Small intestine (tissue), 7 donors: ENCODE data around the gene LILRB5. TPM values are rescaled to one million over a fixed set of nuclear protein-coding genes. Genes with fewer than 3 reads are reported as not detected.
"Not testable (repeated sequence)": the region's sequence is repeated elsewhere in the genome, so short reads cannot be mapped to it uniquely, and the experiment has no call there.

Experiments used
- DNase-seq, 2 donors: peaks; one replicate each; pipeline versions ENCODE4 v3.0.0 to v3.0.0-alpha.2; 2013
- FAIRE-seq: peaks from 2 replicates; lab custom pipeline; 2012; peaks lifted over from hg19 to GRCh38; lab: Jason Lieb, UNC
- H3K27ac ChIP-seq, 3 donors: one replicate each; pipeline ENCODE4 v1.5.1; 2013; ENCODE audit warnings: low read length in 2 of 3, mild to moderate bottlenecking in 2 of 3, control low read depth in 1 of 3, inconsistent platforms in 1 of 3, low read depth in 1 of 3, moderate library complexity in 1 of 3
- H3K27me3 ChIP-seq, 3 donors: one replicate each; pipeline ENCODE4 v1.6.1; 2013; ENCODE audit warnings: low read length in 3 of 3, inconsistent platforms in 1 of 3; ENCODE audit not compliant: control insufficient read depth in 3 of 3, insufficient read depth in 3 of 3
- H3K36me3 ChIP-seq, 3 donors: one replicate each; pipeline ENCODE4 v1.6.1; 2013; ENCODE audit warnings: low read length in 3 of 3, inconsistent platforms in 1 of 3, low read depth in 1 of 3, mild to moderate bottlenecking in 1 of 3, moderate library complexity in 1 of 3; ENCODE audit not compliant: control insufficient read depth in 3 of 3, insufficient read depth in 2 of 3
- H3K4me1 ChIP-seq, 3 donors: one replicate each; pipeline ENCODE4 v1.6.1; 2013; ENCODE audit warnings: low read length in 2 of 3, inconsistent platforms in 1 of 3, low read depth in 1 of 3, mild to moderate bottlenecking in 1 of 3, moderate library complexity in 1 of 3; ENCODE audit not compliant: control insufficient read depth in 3 of 3, insufficient read depth in 2 of 3
- H3K4me3 ChIP-seq, 3 donors: one replicate each; pipeline ENCODE4 v1.5.1; 2013; ENCODE audit warnings: low read length in 3 of 3, control low read depth in 1 of 3, inconsistent platforms in 1 of 3, low read depth in 1 of 3, mild to moderate bottlenecking in 1 of 3, moderate library complexity in 1 of 3
- H3K9me3 ChIP-seq, 2 donors: one replicate each; pipeline ENCODE4 v1.6.1; 2013; ENCODE audit warnings: low read depth in 1 of 2, low read length in 1 of 2; ENCODE audit not compliant: control insufficient read depth in 2 of 2, insufficient read depth in 1 of 2
- WGBS, 3 donors: extraction: QIAGEN DNeasy Blood & Tissue Kit; methylation state at CpG; one replicate each; pipeline ENCODE4 v1.1.7; 2013; 5-methylcytosine and 5-hydroxymethylcytosine counted together
- polyA plus RNA-seq, 4 donors: library from polyadenylated mRNA; stranded (reverse) in 3 of 4; unstranded in 1 of 4; fragments of 200-250 nt in 3 of 4; fragments of 120-200 nt in 1 of 4; gene quantifications; one replicate each; pipeline versions ENCODE4 v1.2.1 to v1.2.3, GENCODE V29; 2013
- donor health status: healthy with polysubstance abuse.
- donor health status: control.
- donor health status: control.
- donor health status: Bipolar disorder and iron deficiency.
- donor health status: healthy.

Gene LILRB5
- polyA plus RNA-seq, 4 donors = 1.1 to 6.9 (median 4.4) TPM

- H3K4me3 ChIP-seq, H3K36me3 ChIP-seq, H3K27ac ChIP-seq, H3K27me3 ChIP-seq, FAIRE-seq, H3K9me3 ChIP-seq, H3K4me1 ChIP-seq, DNase-seq: not testable (repeated sequence)
- WGBS, 3 donors = 16 to 22% (median 22%) methylated on average over 4 of the region's 4 CpGs
These were observed 23.0 kb upstream of the LILRB5 start for GRCh38 chr19:54280025-54280424.

DNA sequence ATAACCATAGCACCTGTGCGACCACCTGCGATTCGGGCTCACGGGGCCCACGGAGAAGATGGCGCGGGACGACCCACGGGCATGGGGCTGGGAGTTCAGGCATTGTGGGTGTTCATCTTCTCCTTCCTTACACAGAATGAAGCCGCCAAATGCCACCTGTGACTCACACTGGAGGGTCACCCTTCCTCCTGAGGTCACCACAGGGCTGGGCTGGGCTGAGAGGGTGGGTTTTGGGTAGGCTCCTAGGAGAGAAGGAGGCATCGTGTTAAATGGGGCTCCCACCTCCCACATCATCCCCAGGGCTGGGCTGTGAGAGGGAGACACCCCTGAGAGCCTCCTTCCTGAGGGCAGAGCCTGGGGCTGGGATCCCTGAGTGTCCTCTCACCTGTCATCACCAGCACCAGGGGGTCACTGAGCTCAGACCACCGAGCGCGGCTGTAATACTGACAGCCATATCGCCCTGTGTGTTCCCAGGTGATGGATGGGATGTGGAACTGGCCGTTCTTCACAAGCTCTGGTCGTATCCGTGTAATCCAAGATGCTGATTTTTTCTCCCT, 22.4 kb upstream of the LILRB5 start:
- H3K36me3 ChIP-seq = no peaks in the 10 kb centered on the region
- FAIRE-seq = no peak
- 84 to 86% (median 85%) methylated on average over 18 of the region's 18 CpGs for WGBS, 3 donors
- H3K4me1 ChIP-seq = no peaks in the 10 kb centered on the region
- DNase-seq = no peak
- H3K27ac ChIP-seq = no peak overlapping the region
- peaks cover 0 to 3% (median 2%) of the 10 kb centered on the region in 3 donors for H3K27me3 ChIP-seq
- H3K4me3 ChIP-seq = no peak overlapping the region
- no peaks in the 10 kb centered on the region for H3K9me3 ChIP-seq

DNA sequence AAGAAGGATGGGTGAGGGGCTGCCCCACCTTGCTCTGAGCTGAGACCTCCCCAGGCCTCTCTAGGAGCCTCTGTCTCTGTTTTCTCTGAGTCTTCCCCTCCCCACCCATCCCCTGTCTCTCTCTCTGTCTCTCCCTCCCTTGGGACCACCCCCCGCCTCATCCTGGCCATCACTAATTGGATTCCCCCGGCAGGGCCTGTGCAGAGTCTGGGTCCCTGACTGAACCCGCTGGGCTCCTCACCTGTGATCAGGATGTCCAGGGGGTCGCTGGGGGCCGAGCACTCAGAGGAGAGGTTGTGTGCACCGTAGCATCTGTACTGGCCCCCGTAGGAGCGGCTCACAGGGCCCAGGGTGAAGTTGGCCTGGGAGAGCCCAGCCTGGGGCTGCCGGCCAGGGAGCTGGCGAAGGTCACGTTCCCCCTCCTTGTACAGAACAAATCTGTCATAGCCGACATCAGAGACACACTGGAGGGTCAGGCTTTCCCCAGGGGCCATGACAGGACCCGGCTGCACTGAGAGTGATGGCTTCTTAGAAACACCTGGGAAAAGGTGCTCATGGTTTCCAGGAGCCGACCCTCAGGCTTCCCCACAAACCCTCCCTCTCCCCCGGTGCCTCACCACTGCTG, 21.6 kb upstream of the LILRB5 start:
- not testable (repeated sequence) for H3K9me3 ChIP-seq, H3K27ac ChIP-seq, DNase-seq, H3K27me3 ChIP-seq, H3K36me3 ChIP-seq, H3K4me3 ChIP-seq, H3K4me1 ChIP-seq, FAIRE-seq
- WGBS, 3 donors = 72 to 76% (median 72%) methylated on average over 14 to 15 of the region's 15 CpGs

- not testable (repeated sequence) for DNase-seq, H3K27me3 ChIP-seq, FAIRE-seq, H3K9me3 ChIP-seq, H3K4me3 ChIP-seq, H3K36me3 ChIP-seq, H3K4me1 ChIP-seq, H3K27ac ChIP-seq
- WGBS, 3 donors = 68 to 80% (median 78%) methylated on average over 13 of the region's 13 CpGs
These were observed 21.0 kb upstream of the LILRB5 start for GRCh38 chr19:54278056-54278455.

- FAIRE-seq, H3K36me3 ChIP-seq, H3K9me3 ChIP-seq, DNase-seq, H3K27me3 ChIP-seq, H3K4me3 ChIP-seq, H3K27ac ChIP-seq, H3K4me1 ChIP-seq: not testable (repeated sequence)
- 69 to 77% (median 75%) methylated on average over 11 to 14 of the region's 15 CpGs for WGBS, 3 donors
These were observed 20.1 kb upstream of the LILRB5 start for GRCh38 chr19:54277111-54277615.

DNA sequence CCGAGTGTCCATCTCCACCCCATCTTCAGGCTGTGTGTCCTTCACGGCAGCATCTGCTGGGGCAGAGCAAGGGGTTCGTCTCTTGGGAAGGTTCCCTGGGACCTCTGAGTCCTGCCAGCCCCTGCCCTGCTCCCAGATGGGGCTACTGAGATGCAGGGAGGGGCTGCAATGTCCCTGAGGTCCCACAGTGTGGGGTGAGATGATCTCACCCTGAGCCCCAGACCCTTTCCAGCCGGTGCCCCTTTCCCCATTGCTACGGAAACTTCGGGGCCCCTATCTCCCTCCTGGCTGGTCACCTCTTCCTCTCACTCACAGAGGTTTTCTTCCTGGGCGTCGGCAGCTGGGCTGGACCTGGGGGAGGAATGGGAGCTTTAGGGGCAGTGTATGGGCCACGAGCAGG, 18.9 kb upstream of the LILRB5 start:
- WGBS, 3 donors = 54 to 70% (median 54%) methylated on average over 7 to 9 of the region's 9 CpGs
- Histone ChIP-seq H3K9me3 (no peaks in the 10 kb centered on the region), H3K4me1 (no peaks in the 10 kb centered on the region), H3K36me3 (no peaks in the 10 kb centered on the region), H3K4me3 (no peak overlapping the region), H3K27me3 (peaks cover 0 to 2% (median 0%) of the 10 kb centered on the region in 3 donors), H3K27ac (no peak overlapping the region)
- no peak for FAIRE-seq
- DNase-seq = no peak

DNA sequence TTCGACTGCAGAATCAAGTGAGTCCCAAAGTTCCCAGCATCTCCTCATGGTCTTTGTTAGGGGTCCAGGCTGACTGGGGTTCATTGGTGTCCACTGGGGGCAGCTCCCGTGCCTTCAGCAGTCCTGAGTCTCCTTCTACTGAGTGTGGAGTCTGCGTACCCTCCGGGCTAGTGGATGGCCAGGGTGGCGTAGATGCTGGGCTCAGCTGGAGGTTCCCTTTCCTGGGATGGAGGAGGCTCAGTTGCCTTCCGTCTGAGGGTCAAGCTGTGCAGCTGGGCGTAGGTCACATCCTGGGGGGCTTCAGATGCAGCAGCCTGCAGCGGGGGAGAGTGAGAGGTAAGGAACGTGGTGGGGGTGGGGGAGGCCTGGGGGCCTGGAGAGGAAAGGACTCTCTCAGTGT, 17.4 kb upstream of the LILRB5 start:
- WGBS, 3 donors = 61 to 68% (median 63%) methylated on average over 8 to 9 of the region's 9 CpGs
- not testable (repeated sequence) for H3K36me3 ChIP-seq, FAIRE-seq, H3K27me3 ChIP-seq, H3K4me1 ChIP-seq, DNase-seq, H3K27ac ChIP-seq, H3K9me3 ChIP-seq, H3K4me3 ChIP-seq

DNA sequence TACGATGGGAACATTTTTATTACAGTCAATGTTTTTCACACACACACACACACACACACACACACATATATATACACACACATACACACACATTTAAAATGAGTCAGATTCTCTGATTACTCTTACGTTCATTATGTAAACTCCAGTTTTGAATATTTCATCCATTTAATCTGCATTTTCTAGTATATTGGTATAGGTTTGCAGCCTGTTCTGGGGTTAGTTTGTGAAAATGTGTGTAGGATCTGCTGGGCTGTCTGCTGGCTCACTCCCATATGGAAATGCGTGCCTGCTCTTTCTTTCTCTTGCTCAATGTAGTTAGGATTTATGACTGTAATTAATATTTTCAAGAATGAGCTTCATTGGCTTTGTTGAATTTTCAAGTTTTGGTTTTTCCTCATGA, 16.7 kb upstream of the LILRB5 start:
- Histone ChIP-seq H3K4me3 (no peak overlapping the region), H3K27ac (no peak overlapping the region), H3K36me3 (no peaks in the 10 kb centered on the region), H3K4me1 (no peaks in the 10 kb centered on the region), H3K9me3 (no peaks in the 10 kb centered on the region), H3K27me3 (no peaks in the 10 kb centered on the region)
- FAIRE-seq = no peak
- 24 to 53% (median 41%) methylated on average over 3 of the region's 3 CpGs for WGBS, 3 donors
- DNase-seq = no peak
